ENCODE results near the gene DHRS9.

DNA sequence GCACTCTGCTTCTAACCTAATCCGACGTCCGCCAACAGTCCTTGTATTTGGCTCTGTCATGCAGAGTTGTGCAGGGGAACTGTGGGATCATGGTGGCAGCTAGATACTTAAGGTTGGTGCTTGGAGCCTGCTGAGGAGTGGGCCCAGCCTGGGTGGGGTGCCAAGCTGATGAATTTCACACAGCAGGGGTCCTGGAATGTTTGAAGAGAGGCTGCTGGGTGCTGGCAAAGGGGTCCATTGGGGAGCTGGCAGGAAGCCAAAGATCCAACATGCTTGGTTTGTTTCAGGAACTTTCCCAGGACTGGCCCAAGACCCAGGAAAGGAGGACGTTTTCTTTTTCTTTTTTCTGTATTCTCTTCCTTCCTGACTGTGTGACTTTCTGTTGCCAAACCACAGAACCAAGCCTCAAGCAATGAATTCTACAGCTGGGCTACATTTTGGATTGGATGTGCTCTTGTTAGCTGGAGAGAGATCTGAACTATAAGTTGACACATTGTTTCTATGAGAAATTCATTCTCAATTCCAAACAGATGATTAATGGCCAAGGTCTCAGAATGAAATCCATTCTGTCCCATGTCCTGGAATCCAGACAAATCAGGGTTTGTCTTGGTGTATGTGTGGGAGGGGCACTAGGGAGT is 49.9 kb downstream of the DHRS9 start:
- TF ChIP-seq, protein P1, sequence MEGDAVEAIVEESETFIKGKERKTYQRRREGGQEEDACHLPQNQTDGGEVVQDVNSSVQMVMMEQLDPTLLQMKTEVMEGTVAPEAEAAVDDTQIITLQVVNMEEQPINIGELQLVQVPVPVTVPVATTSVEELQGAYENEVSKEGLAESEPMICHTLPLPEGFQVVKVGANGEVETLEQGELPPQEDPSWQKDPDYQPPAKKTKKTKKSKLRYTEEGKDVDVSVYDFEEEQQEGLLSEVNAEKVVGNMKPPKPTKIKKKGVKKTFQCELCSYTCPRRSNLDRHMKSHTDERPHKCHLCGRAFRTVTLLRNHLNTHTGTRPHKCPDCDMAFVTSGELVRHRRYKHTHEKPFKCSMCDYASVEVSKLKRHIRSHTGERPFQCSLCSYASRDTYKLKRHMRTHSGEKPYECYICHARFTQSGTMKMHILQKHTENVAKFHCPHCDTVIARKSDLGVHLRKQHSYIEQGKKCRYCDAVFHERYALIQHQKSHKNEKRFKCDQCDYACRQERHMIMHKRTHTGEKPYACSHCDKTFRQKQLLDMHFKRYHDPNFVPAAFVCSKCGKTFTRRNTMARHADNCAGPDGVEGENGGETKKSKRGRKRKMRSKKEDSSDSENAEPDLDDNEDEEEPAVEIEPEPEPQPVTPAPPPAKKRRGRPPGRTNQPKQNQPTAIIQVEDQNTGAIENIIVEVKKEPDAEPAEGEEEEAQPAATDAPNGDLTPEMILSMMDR (IDR thresholded peaks at IDR 0.05): no peak
- no peak for TF ChIP-seq POLR2A (IDR thresholded peaks at IDR 0.05)
